HG02870 (cell line): Measurements from ENCODE around the gene ALAS1.
"Not testable (repeated sequence)": the region's sequence is repeated elsewhere in the genome, so short reads cannot be mapped to it uniquely, and the experiment has no call there.

Source experiments
- ATAC-seq: cut with Tn5 transposase; IDR thresholded peaks from one replicate; pipeline ENCODE4 v1.9.1; 2021; ENCODE audit warnings: mild to moderate bottlenecking, moderate library complexity; ENCODE audit not compliant: unreplicated experiment

ALAS1 gene

DNA sequence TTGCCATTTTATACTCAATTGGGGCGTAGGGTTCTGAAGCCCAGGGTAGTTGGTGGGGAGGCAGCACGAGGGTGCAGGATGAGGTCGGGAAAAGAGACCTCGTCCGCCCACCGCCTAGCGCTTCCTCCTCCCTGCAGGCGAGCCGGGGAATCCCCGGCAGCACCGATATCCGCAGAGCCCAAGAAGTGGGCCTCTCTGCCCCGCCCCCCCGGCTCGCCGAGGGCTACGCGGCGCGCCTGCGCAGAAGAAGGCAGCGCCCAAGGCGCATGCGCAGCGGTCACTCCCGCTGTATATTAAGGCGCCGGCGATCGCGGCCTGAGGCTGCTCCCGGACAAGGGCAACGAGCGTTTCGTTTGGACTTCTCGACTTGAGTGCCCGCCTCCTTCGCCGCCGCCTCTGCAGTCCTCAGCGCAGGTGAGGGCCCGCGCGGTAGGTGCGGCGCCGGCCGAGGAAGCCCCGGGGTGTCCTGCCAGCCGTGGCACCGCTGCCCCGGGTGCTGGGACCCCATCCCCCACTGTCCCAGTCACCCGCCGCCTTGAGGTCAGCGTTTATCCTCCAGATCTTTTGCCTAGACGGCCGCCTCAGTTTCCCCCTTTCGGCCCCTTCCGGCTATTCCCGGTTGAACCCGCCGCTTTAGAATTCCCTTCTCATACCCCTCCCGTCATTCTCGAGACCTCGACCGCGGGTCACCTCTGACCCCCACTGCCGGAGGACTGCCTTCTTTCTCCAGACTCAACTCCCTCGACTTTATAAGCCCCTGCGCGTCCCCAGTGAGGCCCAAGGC, at the start of gene ALAS1:
ALAS1 (plus strand) TSS at position 319 of the 784 bp plus-strand sequence. CDS start 1,082 bp downstream, outside the sequence.
- ATAC-seq = peak; percentile 78

GRCh38 chr3:52149021-52149420, 48.9 kb upstream of the ALAS1 start:
- no peak for ATAC-seq

DNA sequence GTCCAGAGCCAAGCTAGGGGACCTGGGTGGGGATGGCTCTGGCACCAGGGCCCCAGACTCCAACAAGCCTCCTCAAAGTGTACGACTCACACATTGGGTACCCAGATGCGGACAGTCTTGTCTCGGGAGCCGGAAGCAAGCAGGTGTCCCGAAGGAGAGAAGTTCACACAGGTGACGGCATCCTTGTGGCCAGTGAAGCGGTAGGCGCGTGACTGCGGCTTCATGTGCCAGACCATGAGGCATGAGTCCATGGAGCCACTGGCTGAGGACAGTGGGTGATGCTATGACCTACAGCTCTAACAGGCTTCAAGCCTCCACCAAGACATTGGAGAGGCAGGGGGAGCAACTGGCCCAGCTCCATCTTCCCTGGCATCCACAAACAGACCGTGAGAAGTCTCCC, 48.2 kb upstream of the ALAS1 start:
- no peak for ATAC-seq

DNA sequence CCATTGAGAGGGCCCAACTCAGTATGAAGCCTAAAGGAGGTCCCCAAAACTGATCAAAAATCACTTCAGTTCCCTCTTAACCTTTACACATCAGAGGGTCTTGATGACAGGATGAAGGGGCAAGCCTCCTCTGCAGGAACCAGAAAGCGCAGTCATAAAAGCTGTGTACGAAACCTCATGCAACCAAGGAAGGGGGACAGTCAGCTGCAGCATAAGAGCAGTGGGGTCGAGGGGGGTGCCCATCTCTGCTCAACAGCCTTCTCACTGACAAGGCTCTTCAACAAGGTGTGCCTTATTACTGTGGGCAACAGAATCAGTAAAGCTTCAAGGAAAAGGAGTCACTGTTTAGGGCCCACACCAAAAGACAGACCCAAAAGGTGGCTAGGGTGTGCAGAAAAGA, 47.6 kb upstream of the ALAS1 start:
- ATAC-seq = no peak

- no peak for ATAC-seq
These were observed 47.1 kb upstream of the ALAS1 start for GRCh38 chr3:52150860-52151259.

GRCh38 chr3:52151991-52152390, 46.0 kb upstream of the ALAS1 start:
- not testable (repeated sequence) for ATAC-seq

DNA sequence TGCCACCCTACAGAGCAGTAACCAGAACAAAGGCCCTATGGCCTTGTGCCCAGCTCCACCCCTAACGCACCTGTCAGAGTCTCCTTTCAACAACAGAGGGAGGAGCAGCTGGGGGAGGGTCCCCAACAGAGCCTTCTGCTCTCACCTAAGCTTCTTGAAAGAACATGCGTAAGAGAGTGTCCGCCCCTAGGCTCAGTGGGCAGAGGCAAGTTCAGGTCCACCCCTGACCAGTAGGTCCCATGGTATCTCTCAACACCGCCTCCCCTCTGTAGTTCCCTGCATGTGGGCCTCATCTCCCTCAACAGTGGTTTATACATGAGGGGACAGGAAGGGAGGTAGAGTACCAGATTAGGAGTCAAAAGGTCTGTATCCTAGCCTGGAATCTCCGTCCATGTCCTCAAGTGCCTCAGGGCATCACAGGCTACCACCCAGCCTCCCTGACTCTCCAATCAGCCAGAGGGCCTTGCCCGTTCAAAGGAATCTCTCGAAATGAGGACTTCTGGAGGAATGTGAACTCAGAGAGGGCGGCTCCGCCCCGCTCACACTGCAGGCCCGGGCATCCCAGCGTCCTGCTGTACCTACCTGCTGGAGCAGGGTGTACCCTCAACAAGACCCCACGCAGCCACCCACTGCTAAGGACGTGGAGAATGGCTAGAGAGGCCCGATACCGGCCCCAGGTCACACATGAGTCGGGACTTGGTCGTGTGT, 44.4 kb upstream of the ALAS1 start:
- ATAC-seq = peak; percentile 4

DNA sequence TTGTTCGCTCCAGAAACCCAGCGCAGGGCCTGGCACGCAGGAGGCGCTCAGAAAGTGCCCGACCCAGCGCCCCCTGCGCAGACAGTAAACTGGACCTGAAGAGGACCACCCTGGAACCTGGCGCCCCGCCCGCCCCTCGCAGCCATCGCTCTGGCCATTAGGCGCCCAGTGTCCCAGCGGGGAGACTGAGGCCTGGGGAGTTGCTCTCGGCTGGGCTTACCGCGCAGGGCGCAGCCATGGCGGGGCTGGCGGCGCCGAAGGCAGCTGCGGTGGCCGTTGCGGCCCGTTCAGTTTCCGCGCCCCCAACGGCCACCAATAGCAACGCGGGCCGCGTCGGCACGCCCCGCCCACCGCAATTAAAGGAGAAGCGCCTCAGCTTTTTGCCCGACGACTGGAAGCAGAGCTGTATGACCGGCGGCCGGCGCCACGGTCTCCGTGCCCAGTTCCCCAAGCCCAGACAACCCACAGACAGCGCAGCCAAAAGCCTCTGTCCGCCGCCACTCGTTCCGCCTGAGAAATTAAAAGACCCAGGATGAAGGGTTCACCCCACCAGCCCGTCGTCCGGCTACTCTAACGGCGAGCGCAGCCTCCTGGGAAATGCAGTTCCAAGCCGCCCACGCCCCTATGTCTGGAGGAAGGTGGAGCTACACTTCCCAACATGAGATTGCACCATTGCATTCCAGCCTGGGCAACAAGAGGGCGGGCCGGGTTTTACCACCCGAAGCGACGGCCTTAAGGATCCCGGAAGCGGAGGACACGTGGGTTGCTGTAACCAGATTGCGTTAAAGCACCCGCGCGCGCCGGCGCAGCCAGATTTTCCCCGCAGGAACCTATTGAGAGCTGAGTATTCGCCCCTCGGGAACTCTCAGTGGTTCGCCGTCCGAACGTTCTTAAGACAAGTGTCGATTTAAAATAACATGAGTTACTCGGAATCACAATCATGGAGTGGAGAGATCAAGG, 43.5 kb upstream of the ALAS1 start, which contains the start of gene POC1A:
POC1A (minus strand) TSS at position 289 of the 960 bp plus-strand sequence; CDS start at position 238, 51 bp downstream.
- peak; percentile 69 for ATAC-seq

GRCh38 chr3:52155912-52156311, 42.0 kb upstream of the ALAS1 start:
- ATAC-seq = no peak

GRCh38 chr3:52159503-52159902, 38.5 kb upstream of the ALAS1 start:
- ATAC-seq = no peak

DNA sequence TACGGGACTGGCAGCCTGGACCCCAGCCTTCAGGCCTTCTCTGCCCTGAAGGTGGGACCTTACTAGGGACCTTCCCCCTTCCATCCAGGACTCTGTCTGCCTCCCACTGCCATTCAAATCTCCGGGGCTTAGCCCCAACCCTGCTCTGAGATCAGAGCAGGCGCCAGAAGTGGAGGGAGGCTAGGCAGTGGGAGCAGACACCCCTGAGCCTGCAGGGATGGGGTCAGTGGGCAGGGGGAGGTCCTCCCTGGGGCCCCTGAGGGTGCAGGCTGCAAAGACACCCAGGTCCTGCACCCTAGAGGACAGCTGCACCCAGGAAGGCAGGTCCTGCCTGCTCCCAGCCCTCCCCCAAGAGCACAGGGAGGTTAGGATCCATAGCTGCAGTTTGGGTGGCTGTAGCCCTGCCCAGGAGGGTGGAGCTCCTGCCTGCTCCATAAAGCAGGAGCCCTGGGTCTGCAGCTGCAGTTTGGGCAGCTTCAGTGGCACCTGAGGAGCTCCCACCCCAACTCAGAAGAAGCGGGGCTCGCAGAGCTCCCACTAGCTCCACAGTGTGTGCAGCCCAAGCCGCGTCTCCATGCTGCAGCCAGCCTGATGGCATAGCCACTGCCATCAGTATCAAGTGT, 35.6 kb upstream of the ALAS1 start:
- ATAC-seq = no peak

DNA sequence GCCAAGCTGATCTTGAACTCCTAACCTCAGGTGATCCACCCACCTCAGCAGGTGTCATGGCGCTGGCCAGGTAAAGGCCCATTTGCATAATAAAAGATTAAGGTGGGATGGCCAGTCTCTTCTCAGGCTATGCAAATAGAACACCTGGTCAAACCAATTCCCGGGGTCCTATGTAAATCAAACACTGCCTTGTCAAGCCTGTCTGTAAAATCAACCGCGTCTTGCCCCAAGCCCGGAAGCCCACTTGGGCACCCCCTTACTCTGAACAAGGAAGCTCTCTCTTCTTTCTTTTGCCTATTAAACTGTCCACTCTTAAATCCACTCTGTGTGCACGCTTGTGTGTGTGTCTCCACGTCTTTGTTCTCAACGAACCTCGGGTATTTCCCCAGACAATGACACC, 30.7 kb upstream of the ALAS1 start:
- no peak for ATAC-seq

- ATAC-seq = not testable (repeated sequence)
These were observed 27.7 kb upstream of the ALAS1 start for GRCh38 chr3:52170217-52170616.

GRCh38 chr3:52171514-52172261, 26.3 kb upstream of the ALAS1 start:
- no peak for ATAC-seq

DNA sequence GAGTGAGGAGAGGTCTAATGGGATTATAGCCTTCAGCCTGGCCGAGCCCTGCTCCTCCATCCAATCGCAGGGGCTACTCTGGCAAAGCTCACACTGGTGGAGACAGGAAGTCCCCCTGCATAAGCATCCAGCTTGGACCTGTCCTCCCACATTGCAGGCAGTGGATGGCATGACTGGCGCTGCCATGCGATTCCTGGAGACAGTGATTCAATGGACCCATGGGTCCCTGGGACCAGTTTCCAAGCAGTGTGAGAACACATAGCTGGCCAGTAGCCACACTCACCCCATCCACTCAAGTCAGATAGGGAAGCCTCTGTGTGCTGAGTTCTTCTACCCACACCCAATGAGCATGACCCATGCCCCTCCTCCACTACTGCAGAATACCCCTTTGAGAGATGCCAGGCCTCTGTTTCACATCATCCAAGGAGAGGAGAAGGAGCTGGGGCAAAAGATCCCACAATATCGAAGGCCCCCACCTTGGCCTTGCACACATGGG, 25.6 kb upstream of the ALAS1 start:
- ATAC-seq = no peak

DNA sequence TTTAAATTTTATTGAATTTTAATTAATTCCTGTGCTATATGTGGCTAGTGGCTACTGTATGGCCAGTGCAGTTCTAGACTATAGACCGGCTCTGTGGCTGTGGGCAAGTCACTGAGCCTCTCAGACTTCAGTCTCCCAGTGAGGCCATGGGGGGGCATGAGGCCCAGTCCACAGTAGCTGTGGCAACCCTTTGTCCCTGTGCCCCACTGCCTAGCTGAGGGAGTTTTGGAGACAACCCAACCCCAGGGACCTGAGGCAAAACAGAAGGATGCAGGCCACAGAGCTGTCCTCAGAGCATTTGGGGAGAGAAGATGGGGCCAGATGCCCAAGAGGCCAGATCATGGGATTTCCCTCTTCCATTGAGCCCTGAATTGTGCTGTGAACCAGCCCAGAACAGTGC, 24.9 kb upstream of the ALAS1 start:
- ATAC-seq = no peak

DNA sequence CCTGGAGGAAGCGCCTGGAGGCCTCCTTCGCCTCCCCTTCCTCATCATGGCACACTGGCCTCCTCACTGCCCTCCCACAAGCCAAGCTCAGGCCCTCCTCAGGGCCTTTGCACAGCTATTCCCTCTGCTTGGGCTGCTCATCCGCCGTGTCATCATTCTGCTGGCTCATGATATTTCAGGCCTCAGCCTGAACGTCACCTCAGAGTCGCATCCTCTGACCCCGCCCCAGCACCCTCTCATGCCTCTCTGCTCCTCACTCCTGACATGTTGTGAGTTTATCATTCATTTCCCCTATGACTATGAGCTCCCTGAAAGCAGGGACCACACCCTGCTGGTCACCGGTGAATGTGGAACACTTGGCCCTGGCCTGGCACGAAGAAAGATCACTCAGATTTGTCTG, 23.1 kb upstream of the ALAS1 start:
- no peak for ATAC-seq

- no peak for ATAC-seq
These were observed 22.4 kb upstream of the ALAS1 start for GRCh38 chr3:52175416-52176179.

DNA sequence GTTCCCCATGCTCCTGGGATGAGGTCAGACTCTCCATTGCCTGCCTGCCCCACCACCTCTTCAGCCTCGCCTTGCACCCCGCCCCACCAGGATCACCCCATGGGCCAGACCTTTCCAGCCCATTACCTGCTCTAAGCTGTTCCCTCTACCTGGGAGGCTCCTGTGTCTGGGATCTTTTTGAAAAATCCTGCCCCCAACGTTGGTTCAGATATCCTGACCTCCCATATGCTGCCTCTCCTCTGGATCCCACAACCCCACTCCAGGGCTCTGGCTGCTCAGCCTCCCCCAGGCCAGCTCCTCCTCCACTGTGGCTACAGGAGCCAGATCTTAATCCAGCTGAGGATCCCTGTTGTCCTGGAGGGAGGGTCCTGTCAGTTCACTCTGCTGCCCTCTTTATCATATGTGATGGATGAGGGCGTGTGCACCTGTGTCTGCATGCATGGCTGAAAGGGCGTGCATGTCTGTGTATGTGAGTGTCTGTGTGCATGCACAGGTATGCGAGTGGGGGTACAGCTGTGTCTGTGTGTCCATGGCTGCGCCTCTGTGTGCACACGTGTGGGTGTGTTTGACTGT, 21.7 kb upstream of the ALAS1 start:
- no peak for ATAC-seq
